Breast epithelium (tissue), 3 donors: ENCODE results near the gene RPH3AL.
A peak's percentile ranks its signal among the peaks of the same experiment; 100 is the strongest.

Experiments used
- CTCF ChIP-seq, 3 donors: fragments of 450-650 bp; IDR thresholded peaks; one replicate each; pipeline ENCODE4 v1.5.1; 2016 to 2017; ENCODE audit warnings: antibody characterized with exemption in 3 of 3, mild to moderate bottlenecking in 3 of 3, moderate library complexity in 3 of 3
- POLR2A ChIP-seq: fragments of 450-650 bp; IDR thresholded peaks from one replicate; pipeline ENCODE4 v1.6.1; 2016; ENCODE audit warnings: antibody characterized with exemption, mild to moderate bottlenecking, moderate library complexity
- POLR2AphosphoS5 ChIP-seq, 3 donors: sonication (generic); formaldehyde crosslinking; IDR thresholded peaks; one replicate each; pipeline ENCODE4 v1.6.1; 2017; ENCODE audit warnings: antibody characterized with exemption in 3 of 3

- TF ChIP-seq CTCF (IDR thresholded peaks at IDR 0.05) (no peak), POLR2A (no peak), POLR2AphosphoS5 (IDR thresholded peaks at IDR 0.05) (peak in 2 of 3 donors; percentile 39 to 63)
These were observed 3.7 kb downstream of the RPH3AL start for GRCh38 chr17:348692-349425.
